ENCODE data around the gene SNED1.
A peak's percentile ranks its signal among the peaks of the same experiment; 100 is the strongest.
"Not testable (repeated sequence)": the region's sequence is repeated elsewhere in the genome, so short reads cannot be mapped to it uniquely, and the experiment has no call there.

Gene SNED1

GRCh38 chr2:241088376-241088775 is 90.0 kb downstream of the SNED1 start:
- no peak for DNase-seq

- DNase-seq, result no peak
Measured at GRCh38 chr2:241088791-241089732, 90.6 kb downstream of the SNED1 start.

- no peak for DNase-seq
Measured at GRCh38 chr2:241091201-241091600, 92.8 kb downstream of the SNED1 start.

- no peak for DNase-seq
Measured at GRCh38 chr2:241091734-241092445, 93.5 kb downstream of the SNED1 start.

GRCh38 chr2:241092677-241093076 is 94.3 kb downstream of the SNED1 start:
- DNase-seq, result no peak

GRCh38 chr2:241093133-241093781 is 94.8 kb downstream of the SNED1 start:
- DNase-seq, result not testable (repeated sequence)

GRCh38 chr2:241094172-241094571 is 95.8 kb downstream of the SNED1 start:
- DNase-seq, result no peak

- no peak for DNase-seq
Measured at GRCh38 chr2:241094924-241095420, 96.6 kb downstream of the SNED1 start.

- DNase-seq, result no peak
Measured at GRCh38 chr2:241095594-241096290, 97.3 kb downstream of the SNED1 start.

- no peak for DNase-seq
Measured at GRCh38 chr2:241096979-241097378, 98.6 kb downstream of the SNED1 start.

- no peak for DNase-seq
Measured at GRCh38 chr2:241099246-241099645, 100.8 kb downstream of the SNED1 start.

- DNase-seq, result peak; percentile 78
Measured at GRCh38 chr2:241102239-241102803, 103.9 kb downstream of the SNED1 start, which contains the start of gene MTERF4. Gene MTERF4, minus strand, starts transcription at chr2:241102287. Its CDS starts 14 bp downstream, at chr2:241102273.

- DNase-seq, result no peak
Measured at GRCh38 chr2:241103176-241103595, 104.8 kb downstream of the SNED1 start.

GRCh38 chr2:241104611-241105010 is 106.2 kb downstream of the SNED1 start:
- not testable (repeated sequence) for DNase-seq

- no peak for DNase-seq
Measured at GRCh38 chr2:241105641-241106040, 107.2 kb downstream of the SNED1 start.

- no peak for DNase-seq
Measured at GRCh38 chr2:241107031-241107783, 108.8 kb downstream of the SNED1 start.

GRCh38 chr2:241108271-241109209 is 110.1 kb downstream of the SNED1 start:
- no peak for DNase-seq

GRCh38 chr2:241109210-241110088 is 111.0 kb downstream of the SNED1 start:
- no peak for DNase-seq

- DNase-seq, result no peak
Measured at GRCh38 chr2:241110089-241110606, 111.7 kb downstream of the SNED1 start.

Measured in DMS79 treated with DMSO at 0.1 percent for 48 hours (cell line).